GM13976 (cell line): Measurements from ENCODE around the gene AGAP1.

Source experiments
- DNase-seq: peaks from one replicate; pipeline ENCODE4 v3.0.0; 2012; ENCODE audit warnings: low spot score
- in situ Hi-C: fragments of 300-500 bp; cut with MboI; formaldehyde crosslinking; loops from one replicate; pipeline ENCODE4 v1.12.0; 2022; ENCODE audit warnings: low sequenced_read_pairs, mixed read lengths, inconsistent platforms; ENCODE audit not compliant: unreplicated experiment
- TF ChIP-seq, protein P1 (sequence below): IDR thresholded peaks from 2 replicates; pipeline ENCODE4 v1.5.1; 2012; ENCODE audit warnings: borderline replicate concordance, mild to moderate bottlenecking; ENCODE audit not compliant: insufficient read depth; ENCODE audit errors: extremely low read depth, missing control alignments, control extremely low read depth

The AGAP1 gene

DNA sequence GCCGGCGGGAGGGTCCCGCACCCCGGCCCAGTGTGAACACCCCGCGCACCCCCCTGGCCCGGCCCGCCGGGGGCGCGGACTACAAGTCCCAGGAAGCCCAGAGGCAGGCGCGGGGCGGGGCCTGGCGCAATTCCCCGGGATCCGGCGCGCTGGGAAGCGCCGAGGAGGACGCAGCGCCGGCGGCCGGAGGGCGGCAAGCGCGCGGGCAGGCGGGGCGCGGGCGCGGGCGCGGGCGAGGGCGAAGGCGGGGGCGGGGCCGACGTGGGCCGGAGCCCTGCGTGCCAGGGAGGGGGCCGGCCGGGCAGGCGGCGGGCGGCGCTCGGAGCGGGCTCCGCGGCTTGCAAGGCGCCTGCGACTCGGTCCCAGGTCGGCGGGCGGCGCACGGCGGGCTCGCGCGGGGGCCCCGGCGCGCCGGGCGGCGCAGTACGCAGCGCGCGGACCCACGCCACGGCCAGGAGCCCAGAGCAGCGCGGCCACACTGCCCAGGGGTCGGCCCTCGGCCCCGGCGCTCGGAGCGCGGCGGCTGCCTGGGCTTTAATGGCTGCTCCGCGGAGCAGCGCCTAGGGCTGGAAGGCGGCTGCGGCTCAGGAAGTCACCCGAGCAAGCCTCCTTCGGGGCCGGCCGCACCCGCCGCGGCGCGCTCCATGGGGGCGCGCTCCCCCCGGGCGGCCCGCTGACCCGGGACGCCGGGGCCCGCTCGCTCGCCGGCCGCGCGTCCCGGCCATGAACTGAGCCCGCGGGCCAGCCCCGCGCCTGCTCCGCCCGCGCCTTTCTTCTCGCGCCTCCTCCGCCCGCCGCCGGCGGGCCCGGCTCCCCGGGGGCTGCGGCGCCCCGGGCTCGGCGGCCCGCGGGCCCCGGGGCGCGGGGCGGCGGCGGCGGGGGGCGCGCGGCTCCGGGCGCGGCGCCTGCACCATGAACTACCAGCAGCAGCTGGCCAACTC is at the start of gene AGAP1:
Gene AGAP1, plus strand, starts transcription at position 269 of the 941 bp plus-strand sequence.
- in situ Hi-C loops = no loop called here
- TF ChIP-seq, protein P1, sequence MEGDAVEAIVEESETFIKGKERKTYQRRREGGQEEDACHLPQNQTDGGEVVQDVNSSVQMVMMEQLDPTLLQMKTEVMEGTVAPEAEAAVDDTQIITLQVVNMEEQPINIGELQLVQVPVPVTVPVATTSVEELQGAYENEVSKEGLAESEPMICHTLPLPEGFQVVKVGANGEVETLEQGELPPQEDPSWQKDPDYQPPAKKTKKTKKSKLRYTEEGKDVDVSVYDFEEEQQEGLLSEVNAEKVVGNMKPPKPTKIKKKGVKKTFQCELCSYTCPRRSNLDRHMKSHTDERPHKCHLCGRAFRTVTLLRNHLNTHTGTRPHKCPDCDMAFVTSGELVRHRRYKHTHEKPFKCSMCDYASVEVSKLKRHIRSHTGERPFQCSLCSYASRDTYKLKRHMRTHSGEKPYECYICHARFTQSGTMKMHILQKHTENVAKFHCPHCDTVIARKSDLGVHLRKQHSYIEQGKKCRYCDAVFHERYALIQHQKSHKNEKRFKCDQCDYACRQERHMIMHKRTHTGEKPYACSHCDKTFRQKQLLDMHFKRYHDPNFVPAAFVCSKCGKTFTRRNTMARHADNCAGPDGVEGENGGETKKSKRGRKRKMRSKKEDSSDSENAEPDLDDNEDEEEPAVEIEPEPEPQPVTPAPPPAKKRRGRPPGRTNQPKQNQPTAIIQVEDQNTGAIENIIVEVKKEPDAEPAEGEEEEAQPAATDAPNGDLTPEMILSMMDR = no peak
- peak; percentile 53 for DNase-seq

DNA sequence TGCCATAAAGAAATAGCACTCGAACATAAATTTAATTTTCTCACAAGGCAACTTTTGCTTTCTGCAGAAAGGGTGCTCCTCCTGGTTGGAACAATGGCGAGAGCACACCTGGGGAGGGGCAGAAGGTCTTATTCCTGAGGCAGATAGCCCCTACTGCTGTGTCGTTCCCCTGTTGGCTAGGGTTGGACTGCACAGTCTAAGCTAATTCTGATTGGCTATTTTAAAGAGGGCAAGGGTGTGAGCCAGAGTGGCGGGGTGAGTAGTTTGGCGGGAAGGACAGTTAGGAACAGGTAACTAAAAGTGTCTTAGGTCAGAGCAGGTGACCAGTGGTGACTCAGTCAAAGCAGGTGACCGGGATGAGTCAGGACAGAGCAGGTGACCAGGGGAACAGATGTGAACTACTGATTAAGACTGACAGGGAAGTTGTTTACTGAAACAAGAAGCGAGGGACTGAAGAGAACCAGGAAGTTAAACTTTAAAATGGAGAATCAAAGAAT is 49.7 kb upstream of the AGAP1 start:
- in situ Hi-C loops = no loop called here
- TF ChIP-seq, protein P1 = no peak
- DNase-seq = no peak

DNA sequence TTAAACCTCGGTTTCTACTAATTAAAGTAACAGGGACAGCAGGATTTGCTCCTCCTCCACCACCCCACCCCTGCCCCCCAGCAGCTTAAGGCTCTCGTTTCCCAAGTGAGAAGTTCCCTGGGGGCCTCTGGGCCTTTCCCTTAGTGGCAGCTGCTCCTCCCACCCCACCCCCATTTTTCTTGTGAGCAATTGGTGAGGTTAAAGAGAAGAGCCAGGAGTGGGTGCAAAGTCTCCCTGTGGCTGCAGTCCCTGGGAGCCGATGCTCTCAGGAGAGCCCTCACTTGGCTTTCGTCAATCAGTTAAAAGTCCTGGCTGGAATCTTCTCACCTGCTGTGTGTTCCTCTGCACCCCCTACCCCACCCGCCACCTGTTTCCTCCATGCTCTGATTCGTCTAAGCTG is 48.7 kb upstream of the AGAP1 start:
- in situ Hi-C loops = no loop called here
- no peak for DNase-seq
- TF ChIP-seq, protein P1 = no peak

DNA sequence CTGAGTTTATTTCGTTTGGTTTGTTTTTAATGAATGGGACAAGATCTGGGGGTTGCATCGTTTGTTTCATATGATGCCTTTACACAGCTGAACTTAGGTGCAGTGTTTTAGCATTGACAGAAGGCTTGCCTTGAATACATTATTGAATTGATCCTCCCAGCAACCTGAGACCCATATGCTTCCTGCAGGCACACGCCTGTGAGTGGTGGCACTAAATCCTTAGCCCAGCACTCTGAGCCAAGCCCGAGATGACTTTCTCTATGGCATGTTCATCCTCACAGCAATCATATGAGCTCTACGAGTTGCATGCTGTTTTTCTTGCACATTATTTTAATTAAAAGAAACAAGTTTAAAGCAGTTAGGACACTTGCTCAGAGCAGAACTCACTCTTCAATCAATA is 47.8 kb upstream of the AGAP1 start:
- TF ChIP-seq, protein P1 = no peak
- in situ Hi-C loops = no loop called here
- no peak for DNase-seq

DNA sequence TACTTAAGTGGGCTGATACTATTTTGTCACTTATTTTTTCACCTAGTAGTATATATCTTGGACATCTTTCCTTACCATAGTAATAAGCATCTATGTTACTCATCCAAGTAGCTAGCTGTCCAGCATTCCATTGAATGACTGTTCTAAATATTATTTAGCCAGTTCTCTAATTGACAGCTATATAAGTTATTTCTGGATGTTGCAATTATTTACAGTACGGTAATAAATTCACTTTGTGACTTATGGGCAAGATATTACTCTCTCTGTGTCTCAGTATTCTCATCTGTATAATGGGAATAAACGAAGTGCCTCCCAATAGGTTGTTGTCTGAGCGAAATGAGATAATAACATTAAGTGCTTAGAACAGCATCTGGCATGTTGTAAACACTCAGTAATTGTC is 46.6 kb upstream of the AGAP1 start:
- TF ChIP-seq, protein P1 = no peak
- in situ Hi-C loops = no loop called here
- no peak for DNase-seq

DNA sequence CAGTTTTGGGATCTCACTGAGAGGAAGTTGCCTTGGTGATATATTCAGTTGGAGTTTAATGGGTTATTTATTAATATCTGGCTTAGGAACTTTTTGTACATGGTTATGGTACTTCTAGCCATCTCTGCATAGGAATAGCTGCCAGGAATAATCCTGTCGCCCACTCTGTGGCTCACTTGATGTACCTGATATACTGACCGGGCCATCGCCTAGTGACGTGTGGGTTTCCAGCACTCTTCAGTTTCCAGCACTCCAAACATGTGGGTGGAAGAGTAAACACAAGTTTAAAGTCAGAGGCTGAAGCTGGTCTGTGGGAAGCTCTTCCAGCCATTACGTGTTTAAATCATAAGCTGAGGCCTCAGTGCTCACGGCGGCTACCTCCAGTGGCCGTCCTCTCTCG is 44.3 kb upstream of the AGAP1 start:
- TF ChIP-seq, protein P1 = no peak
- in situ Hi-C loops = no loop called here
- no peak for DNase-seq
